Astrocyte (in vitro differentiated cells and primary cell): Measurements from ENCODE around the gene KRT28.

Source experiments
- EZH2 ChIP-seq: IDR thresholded peaks from 2 replicates; pipeline ENCODE4 v1.6.1; 2012; ENCODE audit warnings: mild to moderate bottlenecking, low read length, inconsistent platforms; ENCODE audit not compliant: insufficient read depth
- TF ChIP-seq, protein P1 (sequence below): IDR thresholded peaks from 2 replicates; pipeline ENCODE4 v1.5.1; 2011; ENCODE audit warnings: low read depth, mild to moderate bottlenecking, inconsistent platforms, low read length, moderate library complexity; ENCODE audit not compliant: insufficient read depth

GRCh38 chr17:40750391-40750790 is 49.4 kb downstream of the KRT28 start:
- TF ChIP-seq, protein P1, sequence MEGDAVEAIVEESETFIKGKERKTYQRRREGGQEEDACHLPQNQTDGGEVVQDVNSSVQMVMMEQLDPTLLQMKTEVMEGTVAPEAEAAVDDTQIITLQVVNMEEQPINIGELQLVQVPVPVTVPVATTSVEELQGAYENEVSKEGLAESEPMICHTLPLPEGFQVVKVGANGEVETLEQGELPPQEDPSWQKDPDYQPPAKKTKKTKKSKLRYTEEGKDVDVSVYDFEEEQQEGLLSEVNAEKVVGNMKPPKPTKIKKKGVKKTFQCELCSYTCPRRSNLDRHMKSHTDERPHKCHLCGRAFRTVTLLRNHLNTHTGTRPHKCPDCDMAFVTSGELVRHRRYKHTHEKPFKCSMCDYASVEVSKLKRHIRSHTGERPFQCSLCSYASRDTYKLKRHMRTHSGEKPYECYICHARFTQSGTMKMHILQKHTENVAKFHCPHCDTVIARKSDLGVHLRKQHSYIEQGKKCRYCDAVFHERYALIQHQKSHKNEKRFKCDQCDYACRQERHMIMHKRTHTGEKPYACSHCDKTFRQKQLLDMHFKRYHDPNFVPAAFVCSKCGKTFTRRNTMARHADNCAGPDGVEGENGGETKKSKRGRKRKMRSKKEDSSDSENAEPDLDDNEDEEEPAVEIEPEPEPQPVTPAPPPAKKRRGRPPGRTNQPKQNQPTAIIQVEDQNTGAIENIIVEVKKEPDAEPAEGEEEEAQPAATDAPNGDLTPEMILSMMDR = no peak
- TF ChIP-seq EZH2 = no peak
